ENCODE results near the gene PEAR1.

DNA sequence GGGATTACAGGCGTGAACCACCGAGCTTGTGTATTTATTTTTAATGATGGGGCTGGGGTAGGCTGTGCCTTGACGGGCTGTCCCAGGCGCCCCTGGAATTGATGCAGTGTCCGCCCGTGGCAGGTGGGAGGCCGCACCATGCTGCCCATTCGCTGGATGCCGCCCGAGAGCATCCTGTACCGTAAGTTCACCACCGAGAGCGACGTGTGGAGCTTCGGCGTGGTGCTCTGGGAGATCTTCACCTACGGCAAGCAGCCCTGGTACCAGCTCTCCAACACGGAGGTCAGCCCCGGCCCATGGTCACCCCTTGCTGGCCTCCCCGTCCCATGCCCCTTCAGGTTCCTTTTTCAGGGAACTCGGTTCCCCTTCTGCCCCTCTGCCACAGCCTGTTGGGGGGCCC is 13.6 kb upstream of the PEAR1 start:
- TF ChIP-seq EP300 (IDR thresholded peaks at IDR 0.05), result no peak
- TF ChIP-seq, protein P1, sequence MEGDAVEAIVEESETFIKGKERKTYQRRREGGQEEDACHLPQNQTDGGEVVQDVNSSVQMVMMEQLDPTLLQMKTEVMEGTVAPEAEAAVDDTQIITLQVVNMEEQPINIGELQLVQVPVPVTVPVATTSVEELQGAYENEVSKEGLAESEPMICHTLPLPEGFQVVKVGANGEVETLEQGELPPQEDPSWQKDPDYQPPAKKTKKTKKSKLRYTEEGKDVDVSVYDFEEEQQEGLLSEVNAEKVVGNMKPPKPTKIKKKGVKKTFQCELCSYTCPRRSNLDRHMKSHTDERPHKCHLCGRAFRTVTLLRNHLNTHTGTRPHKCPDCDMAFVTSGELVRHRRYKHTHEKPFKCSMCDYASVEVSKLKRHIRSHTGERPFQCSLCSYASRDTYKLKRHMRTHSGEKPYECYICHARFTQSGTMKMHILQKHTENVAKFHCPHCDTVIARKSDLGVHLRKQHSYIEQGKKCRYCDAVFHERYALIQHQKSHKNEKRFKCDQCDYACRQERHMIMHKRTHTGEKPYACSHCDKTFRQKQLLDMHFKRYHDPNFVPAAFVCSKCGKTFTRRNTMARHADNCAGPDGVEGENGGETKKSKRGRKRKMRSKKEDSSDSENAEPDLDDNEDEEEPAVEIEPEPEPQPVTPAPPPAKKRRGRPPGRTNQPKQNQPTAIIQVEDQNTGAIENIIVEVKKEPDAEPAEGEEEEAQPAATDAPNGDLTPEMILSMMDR (IDR thresholded peaks at IDR 0.05), result no peak
